Hepatic stellate cell (primary cell): ENCODE data around the gene TBC1D24.
"Not testable (repeated sequence)": the region's sequence is repeated elsewhere in the genome, so short reads cannot be mapped to it uniquely, and the experiment has no call there.

Experiments used
- DNase-seq: peaks from one replicate; pipeline ENCODE4 v3.0.0; 2011; ENCODE audit warnings: low spot score

The TBC1D24 gene

GRCh38 chr16:2468725-2469398 lies 6.1 kb upstream of the TBC1D24 start:
- peak; percentile 55 for DNase-seq

GRCh38 chr16:2469399-2470233 lies 5.3 kb upstream of the TBC1D24 start:
- no peak for DNase-seq

- DNase-seq = no peak
These were observed 4.7 kb upstream of the TBC1D24 start for GRCh38 chr16:2470234-2470601.

GRCh38 chr16:2470603-2471015 lies 4.3 kb upstream of the TBC1D24 start:
- no peak for DNase-seq

GRCh38 chr16:2471016-2471652 lies 3.8 kb upstream of the TBC1D24 start, which contains the start of gene NTN3:
TSS of gene NTN3 (plus strand) at chr16:2471297. CDS start at chr16:2471702, 405 bp downstream.
- DNase-seq = peak; percentile 52

- no peak for DNase-seq
These were observed 3.1 kb upstream of the TBC1D24 start for GRCh38 chr16:2471653-2472487.

- no peak for DNase-seq
These were observed 2.5 kb upstream of the TBC1D24 start for GRCh38 chr16:2472488-2472864.

- no peak for DNase-seq
These were observed 2.0 kb upstream of the TBC1D24 start for GRCh38 chr16:2472885-2473445.

- DNase-seq = no peak
These were observed 1.4 kb upstream of the TBC1D24 start for GRCh38 chr16:2473446-2473926.

GRCh38 chr16:2473999-2474876 lies 689 bp upstream of the TBC1D24 start:
- DNase-seq = peak; percentile 79

- peak; percentile 41 for DNase-seq
These were observed 752 bp downstream of the TBC1D24 start for GRCh38 chr16:2475413-2476344.

GRCh38 chr16:2476345-2476720 lies 1.4 kb downstream of the TBC1D24 start:
- no peak for DNase-seq

GRCh38 chr16:2476741-2477140 lies 1.8 kb downstream of the TBC1D24 start:
- no peak for DNase-seq

GRCh38 chr16:2477327-2477726 lies 2.4 kb downstream of the TBC1D24 start:
- DNase-seq = no peak

GRCh38 chr16:2478279-2478678 lies 3.4 kb downstream of the TBC1D24 start:
- DNase-seq = no peak

GRCh38 chr16:2479996-2480395 lies 5.1 kb downstream of the TBC1D24 start:
- DNase-seq = not testable (repeated sequence)

- DNase-seq = no peak
These were observed 6.0 kb downstream of the TBC1D24 start for GRCh38 chr16:2480948-2481347.

- no peak for DNase-seq
These were observed 6.7 kb downstream of the TBC1D24 start for GRCh38 chr16:2481676-2482075.

GRCh38 chr16:2482249-2482648 lies 7.3 kb downstream of the TBC1D24 start:
- DNase-seq = no peak
